Suprapubic skin (tissue), 4 donors: Measurements from ENCODE around the gene ADAMTS15.

ENCODE experiments used
- CTCF ChIP-seq, 2 donors: fragments of 200-600 bp in 1 of 2; fragments of 450-650 bp in 1 of 2; sonication (generic) in 1 of 2; IDR thresholded peaks; one replicate each; pipeline ENCODE4 v1.5.1; 2016 to 2019; ENCODE audit warnings: antibody characterized with exemption in 2 of 2, mild to moderate bottlenecking in 1 of 2, moderate library complexity in 1 of 2
- POLR2A ChIP-seq, 2 donors: fragments of 450-650 bp; IDR thresholded peaks; one replicate each; pipeline ENCODE4 v1.6.1; 2017; ENCODE audit warnings: antibody characterized with exemption in 2 of 2, mild to moderate bottlenecking in 2 of 2, moderate library complexity in 2 of 2
- POLR2AphosphoS5 ChIP-seq, 3 donors: sonication (generic); formaldehyde crosslinking; IDR thresholded peaks; one replicate each; pipeline ENCODE4 v1.6.1; 2017; ENCODE audit warnings: antibody characterized with exemption in 3 of 3

- TF ChIP-seq CTCF (IDR thresholded peaks at IDR 0.05) (no peak), POLR2A (IDR thresholded peaks at IDR 0.05) (no peak), POLR2AphosphoS5 (IDR thresholded peaks at IDR 0.05) (no peak)
Observed at GRCh38 chr11:130509942-130510341, 61.5 kb downstream of the ADAMTS15 start.
